Fibroblast of the conjunctiva (primary cell): ENCODE results near the gene PRSS2.
A peak's percentile ranks its signal among the peaks of the same experiment; 100 is the strongest.

Source experiments
- DNase-seq: peaks from one replicate; pipeline ENCODE4 v3.0.0-alpha.2; 2010; ENCODE audit warnings: low read depth

PRSS2 gene

DNA sequence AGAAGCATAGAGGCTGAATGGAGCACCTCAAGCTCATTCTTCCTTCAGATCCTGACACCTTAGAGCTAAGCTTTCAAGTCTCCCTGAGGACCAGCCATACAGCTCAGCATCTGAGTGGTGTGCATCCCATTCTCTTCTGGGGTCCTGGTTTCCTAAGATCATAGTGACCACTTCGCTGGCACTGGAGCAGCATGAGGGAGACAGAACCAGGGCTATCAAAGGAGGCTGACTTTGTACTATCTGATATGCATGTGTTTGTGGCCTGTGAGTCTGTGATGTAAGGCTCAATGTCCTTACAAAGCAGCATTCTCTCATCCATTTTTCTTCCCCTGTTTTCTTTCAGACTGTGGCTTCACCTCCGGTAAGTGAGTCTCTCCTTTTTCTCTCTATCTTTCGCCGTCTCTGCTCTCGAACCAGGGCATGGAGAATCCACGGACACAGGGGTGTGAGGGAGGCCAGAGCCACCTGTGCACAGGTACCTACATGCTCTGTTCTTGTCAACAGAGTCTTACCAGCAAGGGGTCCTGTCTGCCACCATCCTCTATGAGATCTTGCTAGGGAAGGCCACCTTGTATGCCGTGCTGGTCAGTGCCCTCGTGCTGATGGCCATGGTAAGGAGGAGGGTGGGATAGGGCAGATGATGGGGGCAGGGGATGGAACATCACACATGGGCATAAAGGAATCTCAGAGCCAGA is 31.0 kb downstream of the PRSS2 start:
- no peak for DNase-seq

DNA sequence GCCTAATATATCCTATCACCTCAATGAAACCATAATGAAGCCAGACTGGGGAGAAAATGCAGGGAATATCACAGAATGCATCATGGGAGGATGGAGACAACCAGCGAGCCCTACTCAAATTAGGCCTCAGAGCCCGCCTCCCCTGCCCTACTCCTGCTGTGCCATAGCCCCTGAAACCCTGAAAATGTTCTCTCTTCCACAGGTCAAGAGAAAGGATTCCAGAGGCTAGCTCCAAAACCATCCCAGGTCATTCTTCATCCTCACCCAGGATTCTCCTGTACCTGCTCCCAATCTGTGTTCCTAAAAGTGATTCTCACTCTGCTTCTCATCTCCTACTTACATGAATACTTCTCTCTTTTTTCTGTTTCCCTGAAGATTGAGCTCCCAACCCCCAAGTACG is 31.5 kb downstream of the PRSS2 start:
- no peak for DNase-seq

DNA sequence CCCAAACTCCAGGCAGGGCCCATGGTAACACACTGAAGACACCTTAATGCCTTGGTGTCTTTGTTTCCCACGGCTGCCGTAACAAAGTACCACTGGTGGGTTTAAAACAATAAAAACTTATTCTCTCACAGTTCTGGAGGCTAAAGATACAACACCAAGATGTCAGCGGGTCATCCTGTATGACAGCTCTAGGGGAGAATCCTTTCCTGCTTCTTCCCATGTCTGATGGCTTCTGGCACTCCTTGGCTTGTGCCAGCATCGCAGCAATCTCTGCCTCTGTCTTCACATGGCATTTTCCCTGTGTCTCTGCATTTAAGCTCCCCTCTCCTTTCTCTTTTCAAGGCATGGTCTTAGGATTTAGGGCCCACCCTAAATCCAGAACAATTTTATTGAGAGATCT is 33.1 kb downstream of the PRSS2 start:
- no peak for DNase-seq

DNA sequence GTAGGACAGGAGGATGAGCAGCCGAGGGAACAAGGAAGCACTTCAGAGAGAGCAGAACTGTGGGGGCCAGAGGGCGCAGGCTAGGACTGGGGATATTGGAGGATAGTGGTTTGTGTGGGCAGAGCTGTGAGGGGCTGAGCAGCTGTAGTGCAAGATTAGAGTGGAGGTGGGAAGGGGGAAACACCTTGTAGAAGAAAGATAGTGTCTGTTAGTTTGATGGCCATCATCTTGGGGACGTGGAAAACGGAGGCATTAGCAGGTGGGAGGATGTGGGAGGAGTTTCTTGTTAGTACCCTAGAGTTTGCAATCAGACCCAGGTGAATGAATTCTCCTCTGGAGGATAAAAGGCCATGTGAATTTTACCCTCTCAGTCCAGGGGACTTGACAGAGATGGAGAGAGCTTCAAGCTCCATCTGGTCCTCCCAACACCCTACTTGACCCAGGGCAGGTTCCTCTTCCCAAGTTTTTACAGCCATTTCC is 34.0 kb downstream of the PRSS2 start:
- no peak for DNase-seq

DNA sequence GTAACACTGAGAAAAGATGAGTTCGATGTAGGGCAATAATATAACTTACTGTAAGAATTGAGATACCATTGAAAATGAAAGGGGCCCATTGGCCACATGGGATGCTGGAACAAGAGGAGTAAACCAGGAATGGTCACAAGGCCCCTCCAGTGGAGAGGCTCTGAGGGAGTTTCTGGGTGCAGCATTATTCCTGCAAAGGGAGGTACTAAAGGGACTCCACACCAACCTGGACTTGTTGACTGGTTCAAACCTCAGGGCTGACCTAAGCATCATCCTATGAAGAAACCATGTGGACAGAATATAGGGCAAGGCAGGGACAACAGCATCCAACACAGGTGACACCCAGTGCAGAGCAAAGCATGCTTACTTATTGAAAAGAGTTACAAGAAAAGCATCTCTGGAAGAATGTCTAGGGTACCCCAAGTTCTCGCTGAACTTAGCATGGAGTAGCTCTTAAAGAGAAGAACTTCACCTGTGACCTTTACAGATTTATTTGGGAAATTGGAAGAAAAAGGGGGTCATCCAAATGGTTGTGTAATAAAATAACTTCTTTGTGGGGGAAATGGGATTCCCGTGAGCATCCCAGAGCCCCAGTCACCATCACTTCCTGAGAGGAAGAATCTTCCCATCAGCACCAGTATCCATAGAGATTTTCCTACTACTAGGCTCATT is 34.7 kb downstream of the PRSS2 start:
- DNase-seq = no peak

DNA sequence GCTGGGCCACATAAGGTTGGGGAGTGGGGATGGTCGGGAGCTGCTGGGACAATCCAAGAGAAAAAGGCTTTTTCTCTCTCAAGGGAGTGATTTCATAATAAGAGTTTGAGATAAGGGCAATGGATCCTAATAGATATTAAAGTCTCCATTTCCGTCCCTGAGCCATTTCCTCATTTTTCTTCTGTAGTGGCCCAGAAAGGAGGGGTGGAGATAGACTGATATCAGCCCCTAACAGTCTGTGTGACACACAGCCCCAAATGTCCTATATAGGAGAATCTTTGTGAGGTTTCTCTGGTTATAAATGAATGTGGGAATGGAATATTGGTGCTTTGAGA is 35.2 kb downstream of the PRSS2 start:
- DNase-seq = no peak

DNA sequence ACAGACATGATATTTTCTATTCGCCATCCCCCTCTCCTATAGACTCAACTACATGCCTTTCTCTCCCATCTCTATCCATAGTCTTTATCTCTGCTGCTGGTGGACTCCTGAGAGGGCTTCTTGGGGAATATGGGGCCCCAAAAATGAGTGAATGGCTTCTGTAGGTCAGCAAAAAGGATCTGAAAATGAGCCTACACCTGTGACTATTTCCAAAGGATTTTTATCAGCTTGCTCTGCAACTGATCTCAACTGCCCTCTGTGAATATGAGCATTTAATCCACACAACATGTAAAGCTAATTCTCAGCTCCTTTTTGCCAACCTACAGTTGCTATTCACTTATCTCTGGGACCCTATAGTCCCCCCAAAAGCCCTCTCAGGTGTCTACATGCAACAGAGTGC is 36.2 kb downstream of the PRSS2 start:
- DNase-seq = no peak

DNA sequence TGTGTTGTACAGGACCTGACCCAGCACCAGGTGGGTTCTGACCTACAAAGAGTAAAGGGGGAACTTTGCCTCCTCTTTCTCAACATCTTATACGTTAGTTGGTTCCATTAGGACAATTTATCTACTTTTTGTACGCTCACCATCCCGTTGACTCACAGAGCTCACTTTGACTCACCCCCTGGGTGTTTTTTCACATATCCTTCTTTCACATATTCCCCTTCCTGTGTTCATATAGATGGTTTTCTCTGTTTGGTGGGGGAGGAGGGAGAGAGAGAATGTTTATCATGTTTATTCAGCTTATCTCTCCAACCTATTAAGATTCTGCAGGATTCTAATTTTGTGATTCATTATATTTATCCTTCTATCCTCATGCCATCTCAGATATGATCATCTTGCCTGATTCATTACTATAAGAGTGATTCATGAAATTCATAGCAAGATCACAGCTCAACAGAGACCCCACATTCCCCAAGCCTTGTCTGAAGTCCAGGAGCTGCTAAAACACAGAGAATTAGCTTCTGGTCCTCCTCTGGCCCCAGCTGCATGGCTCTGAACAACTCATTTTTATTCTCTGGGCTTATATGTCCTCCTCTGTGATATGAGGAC is 37.2 kb downstream of the PRSS2 start:
- no peak for DNase-seq

DNA sequence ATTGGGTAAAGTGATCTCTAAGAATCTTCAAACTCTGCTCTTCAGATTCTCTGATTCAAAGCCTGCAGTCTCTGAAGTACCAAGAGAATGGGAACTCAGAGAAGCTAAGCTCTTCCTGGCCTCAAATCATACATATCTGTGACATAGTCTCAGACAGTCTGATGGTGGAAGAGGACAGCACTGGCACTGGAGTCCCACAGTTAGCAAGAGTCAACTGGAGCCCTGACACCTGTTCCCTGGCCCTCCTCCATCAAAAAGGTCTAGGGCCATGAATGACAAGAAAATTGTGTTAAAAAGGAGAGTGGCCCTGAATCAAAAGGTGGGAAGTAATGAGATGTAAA is 37.7 kb downstream of the PRSS2 start:
- DNase-seq = no peak

DNA sequence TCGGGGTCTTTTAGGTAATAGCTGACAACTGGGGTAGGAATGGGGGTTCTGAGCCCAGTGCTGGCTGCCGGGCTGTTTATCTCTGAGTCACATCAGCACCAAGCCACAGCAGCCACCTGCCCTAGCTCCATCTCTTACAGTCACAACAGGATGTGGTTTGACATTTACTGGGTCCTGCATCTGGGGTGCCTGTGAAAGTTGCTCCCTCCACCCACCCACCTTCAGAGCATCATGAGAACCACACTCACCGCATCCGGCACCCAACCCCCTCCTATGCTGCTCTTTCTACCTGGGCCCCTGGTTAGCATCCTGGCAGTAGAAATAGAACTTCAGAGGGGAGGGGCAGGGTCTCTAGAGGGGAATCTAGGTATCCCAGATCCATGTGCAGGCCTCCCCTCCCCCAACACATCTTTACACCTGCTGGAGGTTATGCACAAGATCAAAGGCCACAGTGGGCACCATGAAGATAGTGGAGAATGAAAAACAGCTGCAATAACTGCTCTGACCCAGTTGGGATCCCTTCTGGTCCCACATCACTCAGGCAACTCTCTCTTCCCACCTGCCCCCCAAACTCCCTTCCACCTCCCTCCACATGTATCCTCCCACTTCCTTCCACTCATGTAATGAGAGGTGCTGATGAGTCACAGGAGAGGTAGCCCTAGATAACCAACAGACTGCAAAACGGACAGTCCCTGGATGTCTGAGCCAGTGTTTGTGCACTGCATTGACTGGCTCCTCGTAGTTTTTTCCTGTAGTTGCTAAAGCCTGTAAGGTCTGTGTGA is 38.2 kb downstream of the PRSS2 start:
- DNase-seq = no peak

DNA sequence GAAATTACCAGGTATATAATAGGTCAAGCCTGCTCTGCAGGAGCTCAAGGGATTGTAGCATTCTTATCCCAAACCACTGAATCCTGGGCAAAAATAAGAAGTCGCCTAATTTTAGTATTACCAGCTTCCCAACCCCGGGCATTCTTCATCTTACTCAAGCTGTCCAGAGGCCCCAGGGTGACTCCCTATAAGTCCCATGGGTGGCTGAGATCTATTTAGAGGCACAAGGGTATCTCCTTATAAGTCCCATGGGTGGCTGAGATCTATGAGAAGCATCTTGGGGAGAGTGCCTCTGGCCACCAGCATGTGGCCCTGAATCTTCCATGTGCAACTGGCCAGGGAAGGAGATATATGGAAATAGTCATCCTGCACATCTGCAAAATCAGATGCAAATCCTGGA is 38.9 kb downstream of the PRSS2 start:
- no peak for DNase-seq

DNA sequence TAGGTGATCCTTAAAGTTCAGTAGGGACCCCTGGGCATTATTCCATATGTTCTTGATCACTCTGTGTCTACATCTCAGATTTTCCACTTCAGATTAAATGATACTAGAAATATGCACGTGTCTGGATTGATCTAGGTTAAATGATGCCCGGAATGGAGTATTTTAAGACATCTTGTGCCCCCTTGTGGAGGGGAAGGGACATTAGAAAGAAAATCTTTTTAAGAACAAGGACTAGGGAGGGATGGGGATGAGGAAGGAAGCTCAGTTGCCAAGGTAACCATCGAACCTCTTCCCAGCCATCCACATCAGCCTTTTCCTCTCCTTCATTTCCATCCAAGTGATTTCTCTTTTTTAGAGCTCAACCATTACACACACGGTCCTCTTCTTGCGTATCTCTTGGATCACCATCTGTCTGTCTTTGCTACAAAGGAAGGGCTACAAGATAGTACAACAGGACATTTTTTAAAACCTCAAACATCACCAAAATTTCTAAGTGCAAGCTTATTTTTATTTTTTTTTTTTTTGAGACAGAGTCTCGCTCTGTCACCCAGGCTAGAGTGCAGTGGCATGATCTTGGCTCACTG is 40.5 kb downstream of the PRSS2 start:
- DNase-seq = peak; percentile 39

DNA sequence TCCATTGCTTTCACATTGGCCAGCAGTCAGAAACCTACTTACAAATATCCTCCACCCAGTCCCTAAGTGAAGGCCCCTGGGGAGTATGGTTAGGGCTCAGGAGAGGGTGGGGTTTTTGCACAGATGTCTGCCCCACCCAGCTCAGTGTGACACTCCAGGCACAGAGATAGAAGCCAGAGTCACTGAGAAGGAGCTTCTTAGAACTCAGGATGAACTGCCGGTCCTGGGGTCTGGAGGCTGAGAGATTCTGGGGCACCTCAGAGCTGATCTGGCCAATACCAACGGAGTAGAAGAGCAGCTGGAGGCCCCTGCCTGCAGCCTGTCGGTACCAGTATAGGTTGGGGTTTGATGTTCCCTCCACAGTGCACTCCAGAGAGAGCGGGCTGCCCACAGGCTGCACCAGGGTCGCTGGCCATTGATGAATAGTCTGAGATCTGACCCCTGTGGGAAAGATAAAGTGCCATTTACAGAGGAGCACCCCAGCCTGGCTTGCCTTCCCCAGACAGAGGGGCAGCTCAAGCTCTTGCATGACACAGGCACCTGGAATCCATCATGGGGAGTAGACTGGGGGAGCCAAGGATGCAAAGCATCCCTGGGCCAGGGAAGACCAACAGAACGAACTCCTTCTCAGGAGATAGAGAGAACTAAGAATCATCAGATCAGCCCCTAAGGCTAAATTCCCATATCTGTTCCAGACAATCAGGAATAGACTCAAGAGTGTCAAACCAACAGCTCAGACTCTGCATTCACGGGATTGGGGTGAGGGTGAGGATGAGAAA is 41.9 kb downstream of the PRSS2 start:
- no peak for DNase-seq

DNA sequence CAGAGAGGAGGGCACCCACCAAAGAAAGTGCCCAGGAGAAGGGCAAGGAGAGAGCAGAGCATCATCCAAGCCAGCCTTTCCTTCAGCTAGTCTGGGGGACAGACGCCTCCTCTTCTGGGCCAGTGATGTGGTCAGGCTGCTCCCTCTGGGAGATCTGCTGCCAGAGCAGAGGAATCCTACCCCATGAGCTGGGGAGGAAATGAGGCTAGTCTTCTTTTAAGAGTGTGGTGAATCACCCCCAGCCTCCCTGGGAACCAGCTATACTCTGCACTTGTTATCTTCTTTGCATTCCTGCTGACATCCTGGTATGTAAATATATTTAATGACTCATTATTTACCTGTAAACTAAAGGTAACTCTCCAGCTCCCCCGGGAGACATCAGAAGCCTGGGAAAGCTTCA is 42.5 kb downstream of the PRSS2 start:
- DNase-seq = no peak

DNA sequence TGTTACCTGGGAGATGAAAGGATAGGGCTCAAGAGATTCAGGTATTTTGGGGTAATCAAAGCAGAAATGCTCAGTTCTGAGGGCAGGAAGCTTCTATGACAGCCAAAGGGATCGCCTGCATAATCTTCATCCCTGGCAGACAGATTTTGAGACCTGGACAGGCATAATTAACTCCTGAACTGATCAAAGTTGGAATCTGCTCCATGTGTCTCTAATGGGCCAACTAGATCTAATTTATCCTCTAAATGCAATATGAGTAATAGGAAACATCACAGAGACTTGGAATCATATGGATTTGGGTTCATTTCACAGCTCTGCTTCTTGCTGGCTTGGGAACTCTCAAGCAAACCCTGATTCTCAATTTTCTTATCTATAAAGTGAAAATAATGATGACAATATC is 42.9 kb downstream of the PRSS2 start:
- DNase-seq = no peak

DNA sequence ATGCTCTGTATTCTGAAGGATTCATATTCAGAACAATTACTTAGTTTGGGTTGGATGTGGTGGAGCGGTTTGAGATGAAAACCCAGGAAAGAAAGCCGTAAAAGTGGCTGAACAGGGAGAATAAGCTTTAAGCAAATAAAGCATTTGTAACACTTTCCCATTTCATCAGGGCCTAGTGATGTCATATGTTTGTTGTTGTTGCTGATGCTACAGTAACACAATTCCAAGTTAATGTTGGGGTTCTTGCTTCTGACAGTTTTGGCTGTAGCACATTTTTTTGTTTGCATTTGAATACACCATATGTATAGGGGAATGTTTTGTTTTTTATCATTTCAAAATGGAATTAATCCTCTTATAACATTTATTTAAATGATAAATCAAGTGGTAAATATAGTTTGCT is 43.7 kb downstream of the PRSS2 start:
- DNase-seq = no peak

DNA sequence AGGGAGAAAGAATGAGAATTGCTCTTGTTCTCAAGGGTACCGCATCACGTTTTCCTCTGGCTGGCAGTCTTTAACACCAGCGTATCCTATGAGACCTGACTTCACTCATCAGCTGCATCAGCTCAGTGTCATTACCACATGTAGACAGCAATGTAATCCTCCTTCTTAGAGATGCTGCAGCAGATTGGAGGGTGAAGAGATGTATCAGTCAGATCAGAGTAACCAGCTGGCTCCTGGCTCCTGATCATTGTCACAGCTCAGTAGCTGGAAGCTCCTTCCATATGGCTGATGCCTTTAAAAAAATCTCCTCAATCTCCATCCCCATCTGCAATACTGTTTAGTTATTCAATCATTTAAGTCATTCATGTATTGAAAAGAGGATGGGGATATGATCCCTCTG is 44.4 kb downstream of the PRSS2 start:
- no peak for DNase-seq

DNA sequence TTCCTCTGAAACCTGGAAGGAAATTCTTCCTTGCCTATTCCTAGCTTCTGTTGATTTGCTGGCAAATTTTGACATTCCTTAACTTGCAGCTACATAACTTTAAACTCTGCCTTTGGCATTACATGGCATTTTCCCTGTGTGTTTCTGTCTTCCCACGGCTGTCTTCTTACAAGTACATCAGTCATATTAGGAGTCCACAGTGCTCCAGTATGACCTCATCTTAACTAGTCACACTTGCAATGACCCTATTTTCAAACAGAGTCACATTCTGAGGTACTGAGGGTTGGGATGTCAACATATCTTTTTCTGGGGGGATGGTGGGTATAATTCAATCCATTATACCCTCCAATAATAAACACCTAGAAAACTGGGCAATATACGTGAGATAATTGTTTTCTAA is 46.7 kb downstream of the PRSS2 start:
- no peak for DNase-seq

DNA sequence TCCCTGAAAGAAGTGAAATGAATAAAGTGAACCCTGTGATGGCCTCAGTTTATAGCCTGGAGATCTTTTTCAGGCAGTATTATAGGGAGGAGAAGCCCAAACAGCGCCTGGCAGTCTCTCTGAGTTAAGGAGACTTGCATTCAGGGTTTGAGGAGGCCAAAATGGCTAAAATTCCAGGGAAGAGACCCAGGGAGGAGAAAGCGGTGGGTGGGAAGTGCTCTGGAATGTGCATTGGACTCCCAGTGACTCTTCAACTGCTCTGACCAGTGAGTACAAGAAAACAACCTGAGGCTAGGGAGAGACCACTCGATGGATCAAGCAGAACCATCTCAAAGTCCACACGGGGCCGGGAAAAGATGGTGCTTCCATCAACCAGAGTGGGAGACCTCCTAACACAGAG is 48.8 kb downstream of the PRSS2 start:
- no peak for DNase-seq

DNA sequence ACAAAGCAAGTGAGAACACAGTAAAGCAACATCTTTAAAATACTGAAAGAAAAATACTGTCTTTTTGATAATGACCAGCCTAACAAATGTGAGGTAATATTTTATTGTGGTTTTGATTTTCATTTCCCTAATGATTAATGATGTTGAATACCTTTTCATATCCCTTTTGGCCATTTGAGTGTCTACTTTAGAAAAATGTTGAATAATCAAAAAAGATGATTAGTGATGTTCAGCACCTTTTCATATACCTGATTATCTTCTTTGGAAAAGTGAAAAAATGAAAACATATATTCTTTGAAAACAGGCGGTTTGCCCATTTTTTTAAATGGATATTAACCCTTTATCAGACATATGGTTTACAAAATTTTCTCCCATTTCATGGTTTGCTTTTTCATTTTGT is 51.9 kb downstream of the PRSS2 start:
- no peak for DNase-seq
